Left renal cortex interstitium (tissue), 4 donors: ENCODE measurements around the gene KDM6A. TPM values are rescaled to one million over a fixed set of nuclear protein-coding genes. Genes with fewer than 3 reads are reported as not detected.
"Not testable (repeated sequence)": the region's sequence is repeated elsewhere in the genome, so short reads cannot be mapped to it uniquely, and the experiment has no call there.

Source experiments
- DNase-seq, 4 donors: peaks; one replicate each; pipeline ENCODE4 v3.0.0-alpha.2; 2013; ENCODE audit warnings: low read depth in 4 of 4, low spot score in 2 of 4, missing footprints in 1 of 4
- polyA plus RNA-seq, 4 donors: library from polyadenylated mRNA; unstranded; fragments of 120-200 nt; gene quantifications; one replicate each; pipeline ENCODE4 v1.2.1, GENCODE V29; 2013; ENCODE audit not compliant: insufficient read length in 4 of 4

Gene KDM6A
- polyA plus RNA-seq, 4 donors: 22.4 to 35.3 (median 29.9) TPM

- DNase-seq: no peak
Measured at GRCh38 chrX:44915361-44915868, 42.4 kb downstream of the KDM6A start.

GRCh38 chrX:44918722-44919121 is 45.7 kb downstream of the KDM6A start:
- no peak for DNase-seq

DNA sequence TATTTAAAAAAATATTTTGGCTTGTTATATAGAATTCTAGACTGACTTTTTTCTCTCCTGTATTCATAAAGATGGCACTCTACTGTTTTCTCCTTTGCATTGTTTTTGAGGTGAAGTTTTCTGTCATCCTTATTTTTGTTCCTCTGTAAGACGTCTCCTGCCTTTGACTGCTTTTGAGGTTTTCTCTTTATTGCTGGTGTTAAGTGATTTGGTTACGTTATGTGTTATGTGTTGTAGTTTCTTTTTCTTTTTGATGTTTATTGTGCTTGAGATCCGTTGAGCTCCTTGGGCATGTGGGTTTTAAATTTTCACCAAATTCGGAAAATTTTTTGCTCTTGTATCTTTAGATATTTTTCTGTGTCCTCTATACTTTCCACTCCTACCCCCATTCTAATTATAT is 50.0 kb downstream of the KDM6A start:
- no peak for DNase-seq

GRCh38 chrX:44927398-44927797 is 54.4 kb downstream of the KDM6A start:
- no peak for DNase-seq

DNA sequence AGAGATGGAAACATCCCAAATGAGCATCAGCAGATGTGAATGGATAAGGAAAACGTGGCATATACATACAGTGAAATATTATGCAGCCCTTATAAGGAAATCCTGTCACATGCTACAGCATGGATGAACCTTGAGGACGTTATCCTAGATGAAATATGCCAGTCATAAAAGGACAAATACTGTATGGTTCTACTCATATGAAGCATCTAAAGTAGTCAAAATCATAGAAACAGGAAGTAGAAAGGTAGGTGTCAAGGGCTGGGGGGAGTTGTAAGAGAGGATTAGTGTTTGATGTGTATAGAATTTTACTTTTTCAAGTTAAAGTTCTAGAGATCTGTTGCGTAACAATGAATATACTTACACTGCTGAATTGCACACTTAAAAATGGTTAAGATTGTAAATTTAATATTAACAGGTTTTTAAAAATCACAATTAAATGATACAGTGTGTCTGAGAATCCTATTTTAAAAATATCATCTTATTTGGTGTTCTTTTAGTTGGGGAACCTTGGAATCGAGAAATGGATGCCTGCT is 58.5 kb downstream of the KDM6A start:
- no peak for DNase-seq

GRCh38 chrX:44935172-44935571 is 62.2 kb downstream of the KDM6A start:
- DNase-seq: no peak

DNA sequence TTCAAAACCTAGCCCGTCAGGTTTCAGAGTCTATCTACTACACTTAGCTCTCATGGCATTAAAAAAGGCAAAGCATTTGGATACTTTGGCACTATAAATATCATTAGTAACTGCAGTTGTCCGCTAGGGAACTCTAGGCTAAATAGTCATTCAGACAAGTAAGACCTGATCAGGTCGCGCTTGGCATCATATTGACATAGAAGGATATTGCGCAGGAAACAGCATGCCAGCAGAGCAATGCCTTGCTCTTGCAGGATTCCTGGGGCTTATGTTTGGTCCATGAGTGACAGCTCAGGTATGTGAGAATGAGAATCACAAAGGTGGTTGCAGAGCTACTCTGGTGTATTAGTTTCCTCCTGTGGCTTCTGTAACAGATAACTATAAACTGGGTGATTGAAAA is 62.7 kb downstream of the KDM6A start:
- no peak for DNase-seq

- no peak for DNase-seq
Measured at GRCh38 chrX:44937606-44938005, 64.6 kb downstream of the KDM6A start.

DNA sequence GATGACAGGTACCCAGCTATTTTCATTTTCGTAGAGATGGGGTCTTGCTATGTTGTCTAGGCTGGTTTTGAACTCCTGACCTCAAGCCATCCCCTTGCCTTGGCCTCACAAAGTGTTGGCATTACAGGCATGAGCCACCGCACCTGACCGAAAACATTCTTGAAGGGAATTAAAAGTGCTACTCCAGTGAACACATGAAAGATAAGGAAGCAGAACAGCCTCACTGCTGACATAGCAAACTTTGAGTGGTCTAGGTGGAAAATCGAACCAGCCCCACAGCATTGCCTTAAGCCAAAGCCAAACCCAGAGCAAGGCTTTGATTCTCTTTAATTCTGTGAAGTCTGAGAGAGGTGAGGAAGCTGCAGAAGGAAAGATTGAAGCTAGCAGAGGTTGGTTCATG is 65.1 kb downstream of the KDM6A start:
- no peak for DNase-seq

GRCh38 chrX:44940541-44940940 is 67.6 kb downstream of the KDM6A start:
- DNase-seq: not testable (repeated sequence)

- no peak for DNase-seq
Measured at GRCh38 chrX:44943007-44943406, 70.0 kb downstream of the KDM6A start.

GRCh38 chrX:44944894-44945293 is 71.9 kb downstream of the KDM6A start:
- no peak for DNase-seq

GRCh38 chrX:44945736-44946135 is 72.7 kb downstream of the KDM6A start:
- no peak for DNase-seq

- no peak for DNase-seq
Measured at GRCh38 chrX:44946771-44947170, 73.8 kb downstream of the KDM6A start.

- no peak for DNase-seq
Measured at GRCh38 chrX:44947995-44948394, 75.0 kb downstream of the KDM6A start.

GRCh38 chrX:44948406-44948805 is 75.4 kb downstream of the KDM6A start:
- no peak for DNase-seq

DNA sequence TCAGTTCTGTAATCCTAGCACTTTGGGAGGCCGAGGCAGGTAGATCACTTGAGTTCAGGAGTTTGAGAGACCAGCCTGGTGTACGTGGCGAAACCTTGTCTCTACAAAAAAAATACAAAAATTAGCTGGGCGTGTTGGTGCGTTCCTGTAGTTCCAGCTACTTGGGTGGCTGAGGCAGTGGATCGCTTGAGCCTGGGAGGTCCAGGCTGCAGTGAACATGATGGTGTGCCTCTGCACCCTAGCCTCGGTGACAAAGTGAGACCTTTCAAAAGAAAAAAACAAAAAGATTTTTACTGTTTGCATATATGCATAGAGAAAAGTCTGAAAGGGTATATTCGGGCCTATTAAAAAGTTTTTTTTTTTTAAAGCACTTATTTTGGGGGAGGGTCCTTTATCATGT is 76.1 kb downstream of the KDM6A start:
- DNase-seq: no peak

GRCh38 chrX:44950471-44951366 is 77.7 kb downstream of the KDM6A start:
- not testable (repeated sequence) for DNase-seq

DNA sequence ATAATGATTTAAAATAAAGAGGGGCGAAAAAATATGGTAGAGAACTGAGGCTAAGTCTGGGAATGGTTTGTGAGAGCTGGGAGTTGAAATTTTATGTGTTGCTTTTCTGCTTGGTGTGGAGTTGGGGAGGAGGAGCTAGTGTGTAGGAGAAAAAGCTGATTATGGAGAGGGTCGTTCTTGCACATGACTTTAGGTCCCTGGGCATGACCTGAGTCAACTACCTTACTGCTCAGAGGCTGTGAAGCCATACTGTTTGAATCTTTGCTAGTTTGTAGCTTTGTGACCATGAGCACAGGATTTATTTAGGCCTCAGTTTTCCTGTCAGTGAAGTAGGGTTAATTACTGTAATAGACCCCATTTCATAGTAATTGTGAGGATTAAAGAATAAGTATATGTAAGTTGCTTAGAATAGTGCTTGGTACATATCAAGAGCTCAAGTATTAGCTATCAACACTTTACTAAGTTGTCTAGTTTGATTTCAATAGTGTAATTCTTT is 78.6 kb downstream of the KDM6A start:
- DNase-seq: no peak

DNA sequence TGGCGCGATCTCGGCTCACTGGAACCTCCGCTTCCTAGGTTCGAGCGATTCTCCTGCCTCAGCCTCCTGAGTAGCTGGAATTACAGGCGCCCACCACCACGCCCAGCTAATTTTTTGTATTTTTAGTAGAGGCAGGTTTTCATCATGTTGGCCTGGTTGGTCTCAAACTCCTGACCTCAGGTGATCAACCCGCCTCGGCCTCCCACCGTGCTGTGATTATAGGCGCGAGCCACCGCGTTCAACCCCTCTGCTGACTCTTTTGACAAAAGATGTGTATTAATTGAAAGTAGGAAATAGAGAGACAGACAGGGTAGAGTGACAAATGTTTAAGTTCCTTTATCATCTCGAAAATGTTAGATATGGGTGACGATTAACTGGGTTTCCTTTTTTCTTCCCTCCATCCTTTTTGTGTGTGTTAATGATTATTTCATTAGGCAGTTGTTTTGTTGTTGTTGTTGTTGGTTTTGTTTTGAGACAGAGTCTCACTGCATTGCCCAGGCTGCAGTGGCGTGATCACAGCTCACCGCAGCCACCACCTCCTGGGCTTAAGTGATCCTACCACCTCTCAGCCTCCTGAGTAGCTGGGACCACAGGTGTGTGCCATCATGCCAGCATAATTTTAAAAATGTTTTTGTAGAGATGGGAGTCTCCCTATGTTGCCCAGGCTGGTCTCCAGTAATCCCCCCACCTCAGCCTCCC is 79.5 kb downstream of the KDM6A start:
- no peak for DNase-seq
